ENCODE results near the gene ZNF629. TPM values are rescaled to one million over a fixed set of nuclear protein-coding genes. Genes with fewer than 3 reads are reported as not detected.
"Not testable (repeated sequence)": the region's sequence is repeated elsewhere in the genome, so short reads cannot be mapped to it uniquely, and the experiment has no call there.

Gene ZNF629
- total and polyA plus RNA-seq, 7 donors, result 3.0 to 12.1 (median 8.4) TPM

GRCh38 chr16:30821891-30822290 is 34.9 kb upstream of the ZNF629 start:
- Histone ChIP-seq H3K27ac (no peak overlapping the region), H3K4me1 (no peaks in the 10 kb centered on the region), H3K9me3 (no peaks in the 10 kb centered on the region), H3K27me3 (no peaks in the 10 kb centered on the region), H3K36me3 (no peaks in the 10 kb centered on the region), H3K4me3 (no peak overlapping the region)
- WGBS, 2 donors, result 89 to 91% methylated on average over 17 of the region's 17 CpGs
- DNase-seq, result no peak
- TF ChIP-seq POLR2AphosphoS5 (IDR thresholded peaks at IDR 0.05) (no peak), POLR2A (IDR thresholded peaks at IDR 0.05) (no peak), CTCF (IDR thresholded peaks at IDR 0.05) (no peak), EP300 (IDR thresholded peaks at IDR 0.05) (no peak)
- intact Hi-C loops (cut with DNase I), result no loop called here

- 45 to 66% methylated on average over 9 of the region's 9 CpGs for WGBS, 2 donors
- H3K36me3 ChIP-seq; H3K4me3 ChIP-seq; H3K4me1 ChIP-seq; H3K27me3 ChIP-seq; H3K9me3 ChIP-seq; DNase-seq; intact Hi-C loops (cut with DNase I); H3K27ac ChIP-seq: not testable (repeated sequence)
Observed at GRCh38 chr16:30821441-30821840, 34.4 kb upstream of the ZNF629 start.

GRCh38 chr16:30820952-30821421 is 34.0 kb upstream of the ZNF629 start:
- TF ChIP-seq POLR2A (IDR thresholded peaks at IDR 0.05), result no peak
- no peak for TF ChIP-seq CTCF (IDR thresholded peaks at IDR 0.05)
- no peak for TF ChIP-seq EP300 (IDR thresholded peaks at IDR 0.05)
- TF ChIP-seq POLR2AphosphoS5 (IDR thresholded peaks at IDR 0.05), result no peak
- no peak for DNase-seq
- WGBS, 2 donors, result 90 to 91% methylated on average over 34 of the region's 34 CpGs
- Histone ChIP-seq H3K4me3 (no peak overlapping the region), H3K36me3 (no peaks in the 10 kb centered on the region), H3K4me1 (no peaks in the 10 kb centered on the region), H3K27me3 (no peaks in the 10 kb centered on the region), H3K27ac (no peak overlapping the region), H3K9me3 (no peaks in the 10 kb centered on the region)
- intact Hi-C loops (cut with DNase I), result no loop called here

GRCh38 chr16:30816769-30817168 is 29.8 kb upstream of the ZNF629 start:
- TF ChIP-seq POLR2AphosphoS5 (IDR thresholded peaks at IDR 0.05) (no peak), CTCF (IDR thresholded peaks at IDR 0.05) (no peak)
- no peaks in the 10 kb centered on the region for H3K27me3 ChIP-seq
- no peak overlapping the region for H3K27ac ChIP-seq
- no peaks in the 10 kb centered on the region for H3K9me3 ChIP-seq
- H3K4me1 ChIP-seq, result peaks cover 0 to 12% (median 4%) of the 10 kb centered on the region in 4 donors
- WGBS, 2 donors, result 69 to 75% methylated on average over 2 of the region's 2 CpGs
- DNase-seq, result no peak
- H3K4me3 ChIP-seq, result no peak overlapping the region
- intact Hi-C loops (cut with DNase I), result loop anchor here (2.0 kb wide), 1 partner anchor 70 kb away; no protein-coding TSS in a partner anchor
- no peaks in the 10 kb centered on the region for H3K36me3 ChIP-seq

- Histone ChIP-seq H3K27me3 (no peaks in the 10 kb centered on the region), H3K27ac (peak overlapping the region; percentile 75 to 82 (median 80)), H3K4me3 (peak overlapping the region; percentile 25 to 51 (median 48)), H3K36me3 (no peaks in the 10 kb centered on the region), H3K4me1 (peaks cover 0 to 12% (median 4%) of the 10 kb centered on the region in 4 donors), H3K9me3 (no peaks in the 10 kb centered on the region)
- DNase-seq, result no peak
- TF ChIP-seq CTCF (IDR thresholded peaks at IDR 0.05) (no peak), POLR2AphosphoS5 (IDR thresholded peaks at IDR 0.05) (no peak), EP300 (IDR thresholded peaks at IDR 0.05) (no peak), POLR2A (IDR thresholded peaks at IDR 0.05) (no peak)
- WGBS, 2 donors, result 86 to 89% methylated on average over 3 of the region's 3 CpGs
- intact Hi-C loops (cut with DNase I), result no loop called here
Observed at GRCh38 chr16:30813821-30814189, 26.8 kb upstream of the ZNF629 start.

- peaks cover 0 to 31% (median 22%) of the 10 kb centered on the region in 4 donors for H3K4me1 ChIP-seq
- H3K9me3 ChIP-seq; DNase-seq; H3K27me3 ChIP-seq; H3K4me3 ChIP-seq; intact Hi-C loops (cut with DNase I); H3K27ac ChIP-seq; H3K36me3 ChIP-seq: not testable (repeated sequence)
- 79 to 86% methylated on average over 5 of the region's 5 CpGs for WGBS, 2 donors
Observed at GRCh38 chr16:30809675-30810074, 22.7 kb upstream of the ZNF629 start.

- 32 to 66% methylated on average over 5 of the region's 5 CpGs for WGBS, 2 donors
- peaks cover 0 to 27% (median 21%) of the 10 kb centered on the region in 4 donors for H3K4me1 ChIP-seq
- intact Hi-C loops (cut with DNase I); H3K9me3 ChIP-seq; H3K36me3 ChIP-seq; H3K27ac ChIP-seq; H3K27me3 ChIP-seq; DNase-seq; H3K4me3 ChIP-seq: not testable (repeated sequence)
Observed at GRCh38 chr16:30808890-30809426, 22.0 kb upstream of the ZNF629 start.
